DND-41 (cell line): ENCODE results near the gene NUP153.

ENCODE experiments used
- ATAC-seq: fragments of 200-7000 bp; cut with Tn5 transposase; 3 replicates; pipeline ENCODE4 v1.9.1; 2021; ENCODE audit warnings: low read depth; ENCODE audit not compliant: insufficient read depth
- DNase-seq: peaks from one replicate; pipeline ENCODE4 v3.0.0-alpha.2; 2020
- H2AFZ ChIP-seq: 2 replicates; pipeline ENCODE4 v1.6.0; 2012; ENCODE audit warnings: low read depth, low read length
- H3K27ac ChIP-seq: 2 replicates; pipeline ENCODE4 v1.5.1; 2012; ENCODE audit warnings: low read length, inconsistent platforms
- H3K27me3 ChIP-seq: fragments of 200-600 bp; sonication (generic); 2 replicates; pipeline ENCODE4 v1.6.0; 2012; ENCODE audit warnings: low read length, mild to moderate bottlenecking, inconsistent platforms; ENCODE audit not compliant: insufficient read depth, poor library complexity
- H3K36me3 ChIP-seq: 2 replicates; pipeline ENCODE4 v1.5.1; 2012; ENCODE audit warnings: low read length, inconsistent platforms; ENCODE audit not compliant: insufficient read depth
- H3K4me1 ChIP-seq: 2 replicates; pipeline ENCODE4 v1.5.1; 2012; ENCODE audit warnings: mild to moderate bottlenecking, low read length; ENCODE audit not compliant: insufficient read depth
- H3K4me2 ChIP-seq: 2 replicates; pipeline ENCODE4 v1.6.0; 2012; ENCODE audit warnings: mild to moderate bottlenecking, moderate library complexity, low read length, inconsistent platforms; ENCODE audit not compliant: insufficient read depth
- H3K4me3 ChIP-seq, 2 experiments: fragments of 200-600 bp in 1 of 2; shearing (Covaris generic) in 1 of 2; 2 replicates each; pipeline ENCODE4 v1.5.1; 2012 to 2016; ENCODE audit warnings: inconsistent platforms in 2 of 2, low read length in 2 of 2, mild to moderate bottlenecking in 2 of 2, low read depth in 1 of 2, moderate library complexity in 1 of 2
- H3K79me2 ChIP-seq: 2 replicates; pipeline ENCODE4 v1.6.0; 2012; ENCODE audit warnings: low read length, inconsistent platforms; ENCODE audit not compliant: insufficient read depth
- H3K9ac ChIP-seq: 2 replicates; pipeline ENCODE4 v1.6.0; 2012; ENCODE audit warnings: low read depth, mild to moderate bottlenecking, inconsistent platforms, low read length, moderate library complexity
- H3K9me3 ChIP-seq: 2 replicates; pipeline ENCODE4 v1.5.1; 2012; ENCODE audit warnings: low read length, moderate library complexity, mild to moderate bottlenecking, inconsistent platforms; ENCODE audit not compliant: insufficient read depth, severe bottlenecking
- H4K20me1 ChIP-seq: 2 replicates; pipeline ENCODE4 v1.6.0; 2012; ENCODE audit warnings: low read length; ENCODE audit not compliant: insufficient read depth
- EZH2 ChIP-seq: IDR thresholded peaks from 3 replicates; pipeline ENCODE4 v1.6.1; 2012; ENCODE audit warnings: borderline replicate concordance, low read depth, mild to moderate bottlenecking, moderate library complexity, low read length, inconsistent platforms; ENCODE audit not compliant: severe bottlenecking
- TF ChIP-seq, protein P1 (sequence below): IDR thresholded peaks from 2 replicates; pipeline ENCODE4 v1.5.1; 2012; ENCODE audit warnings: borderline replicate concordance, low read length, moderate library complexity, mild to moderate bottlenecking; ENCODE audit not compliant: poor library complexity, severe bottlenecking; ENCODE audit errors: extremely low read depth

NUP153 gene

DNA sequence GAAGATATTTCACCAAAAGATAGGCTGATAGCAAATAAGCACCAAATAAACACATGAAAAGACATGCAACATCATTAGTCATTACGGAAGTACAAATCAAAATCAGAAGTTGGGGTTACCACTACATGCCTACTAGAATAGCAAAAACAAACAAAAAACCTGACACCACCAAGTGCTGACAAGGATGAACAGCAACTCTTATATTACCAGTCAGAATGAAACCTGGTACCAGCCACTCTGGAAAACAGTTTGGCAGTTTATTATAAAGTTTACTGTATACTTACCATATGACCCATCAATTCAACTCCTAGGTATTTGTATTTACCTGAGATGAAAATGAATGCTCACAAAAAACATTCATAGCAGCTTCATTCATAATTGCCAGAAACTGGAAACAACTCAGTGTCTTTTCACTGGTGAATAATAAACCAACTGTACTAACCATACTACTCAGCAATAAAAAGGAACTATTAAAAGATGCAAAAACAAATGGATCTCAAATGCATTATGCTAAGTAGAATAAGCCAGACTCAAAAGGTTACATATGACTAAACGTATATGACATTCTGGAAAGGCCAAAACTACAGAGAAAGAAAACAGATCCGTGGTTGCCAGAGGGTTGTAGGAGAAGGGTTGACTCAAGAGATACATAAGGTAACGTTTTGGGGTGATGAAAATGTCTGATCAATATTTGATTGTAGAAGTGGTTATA is 33.0 kb downstream of the NUP153 start:
- peaks cover 91% of the 10 kb centered on the region for H3K36me3 ChIP-seq

DNA sequence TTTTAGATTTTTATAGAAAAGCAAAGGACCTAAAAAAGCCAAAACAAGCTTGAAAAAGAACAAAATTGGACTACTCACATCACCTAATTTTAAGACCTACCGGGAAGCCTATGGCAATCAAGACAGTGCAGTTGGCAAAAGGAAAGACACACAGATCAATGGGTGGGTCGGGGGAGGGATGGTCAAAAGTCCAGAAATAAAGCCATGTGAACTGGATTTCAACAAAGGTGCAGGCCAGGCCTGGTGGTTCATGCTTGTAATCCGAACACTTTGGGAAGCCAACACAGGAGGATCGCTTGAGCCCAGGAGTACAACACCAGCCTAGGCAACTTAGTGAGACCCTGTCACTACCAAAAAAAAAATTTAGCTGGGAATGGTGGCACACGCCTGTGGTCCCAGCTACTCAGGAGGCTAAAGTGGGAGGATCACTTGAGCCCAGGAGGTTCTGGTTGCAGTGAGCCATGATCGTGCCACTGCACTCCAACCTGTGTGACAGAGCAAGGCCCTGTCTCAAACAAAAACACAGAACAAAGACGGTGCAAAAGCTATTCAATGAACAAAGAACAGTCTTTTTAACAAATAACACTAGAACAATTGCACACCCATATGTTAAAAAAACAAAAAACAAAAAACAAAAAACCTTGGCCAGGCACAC is 34.5 kb downstream of the NUP153 start:
- Histone ChIP-seq H3K9ac (no peak overlapping the region), H3K27ac (no peak overlapping the region), H3K36me3 (peaks cover 93% of the 10 kb centered on the region), H4K20me1 (peaks cover 55% of the 10 kb centered on the region), H3K9me3 (no peaks in the 10 kb centered on the region), H3K4me3 (no peak overlapping the region), H3K27me3 (no peaks in the 10 kb centered on the region), H2AFZ (no peak overlapping the region), H3K4me2 (no peak overlapping the region), H3K79me2 (peaks cover 86% of the 10 kb centered on the region), H3K4me1 (no peaks in the 10 kb centered on the region)
- no peak for ATAC-seq
- TF ChIP-seq EZH2, result no peak
- TF ChIP-seq, protein P1, sequence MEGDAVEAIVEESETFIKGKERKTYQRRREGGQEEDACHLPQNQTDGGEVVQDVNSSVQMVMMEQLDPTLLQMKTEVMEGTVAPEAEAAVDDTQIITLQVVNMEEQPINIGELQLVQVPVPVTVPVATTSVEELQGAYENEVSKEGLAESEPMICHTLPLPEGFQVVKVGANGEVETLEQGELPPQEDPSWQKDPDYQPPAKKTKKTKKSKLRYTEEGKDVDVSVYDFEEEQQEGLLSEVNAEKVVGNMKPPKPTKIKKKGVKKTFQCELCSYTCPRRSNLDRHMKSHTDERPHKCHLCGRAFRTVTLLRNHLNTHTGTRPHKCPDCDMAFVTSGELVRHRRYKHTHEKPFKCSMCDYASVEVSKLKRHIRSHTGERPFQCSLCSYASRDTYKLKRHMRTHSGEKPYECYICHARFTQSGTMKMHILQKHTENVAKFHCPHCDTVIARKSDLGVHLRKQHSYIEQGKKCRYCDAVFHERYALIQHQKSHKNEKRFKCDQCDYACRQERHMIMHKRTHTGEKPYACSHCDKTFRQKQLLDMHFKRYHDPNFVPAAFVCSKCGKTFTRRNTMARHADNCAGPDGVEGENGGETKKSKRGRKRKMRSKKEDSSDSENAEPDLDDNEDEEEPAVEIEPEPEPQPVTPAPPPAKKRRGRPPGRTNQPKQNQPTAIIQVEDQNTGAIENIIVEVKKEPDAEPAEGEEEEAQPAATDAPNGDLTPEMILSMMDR, result no peak
- DNase-seq, result no peak

More for the DNA sequence above, 33.0 kb downstream of the NUP153 start:
- H3K79me2 ChIP-seq, result peaks cover 95% of the 10 kb centered on the region
- H3K4me3 ChIP-seq, result no peak overlapping the region
- peaks cover 64% of the 10 kb centered on the region for H4K20me1 ChIP-seq
- DNase-seq (no peak), ATAC-seq (no peak)
- H3K4me2 ChIP-seq, result no peak overlapping the region
- no peaks in the 10 kb centered on the region for H3K9me3 ChIP-seq
- H3K4me1 ChIP-seq, result no peaks in the 10 kb centered on the region
- no peak overlapping the region for H3K27ac ChIP-seq
- no peak overlapping the region for H3K9ac ChIP-seq
- no peaks in the 10 kb centered on the region for H3K27me3 ChIP-seq
- TF ChIP-seq EZH2, result no peak
- TF ChIP-seq, protein P1, result no peak
- H2AFZ ChIP-seq, result no peak overlapping the region

- H3K4me3 ChIP-seq, result no peak overlapping the region
- no peak overlapping the region for H3K4me2 ChIP-seq
- H3K36me3 ChIP-seq, result peaks cover 91% of the 10 kb centered on the region
- H3K9me3 ChIP-seq, result no peaks in the 10 kb centered on the region
- TF ChIP-seq EZH2, result no peak
- TF ChIP-seq, protein P1, result no peak
- DNase-seq (no peak), ATAC-seq (no peak)
- peaks cover 28% of the 10 kb centered on the region; the same call in 1 of the 2 replicates for H4K20me1 ChIP-seq
- H2AFZ ChIP-seq, result no peak overlapping the region
- H3K79me2 ChIP-seq, result peaks cover 81% of the 10 kb centered on the region
- no peak overlapping the region for H3K9ac ChIP-seq
- no peaks in the 10 kb centered on the region for H3K27me3 ChIP-seq
- H3K27ac ChIP-seq, result no peak overlapping the region
- no peaks in the 10 kb centered on the region for H3K4me1 ChIP-seq
These were observed 40.1 kb downstream of the NUP153 start for GRCh38 chr6:17666646-17667045.
